ENCODE results near the gene BAIAP2. TPM values are rescaled to one million over a fixed set of nuclear protein-coding genes. Genes with fewer than 3 reads are reported as not detected.
"Not testable (repeated sequence)": the region's sequence is repeated elsewhere in the genome, so short reads cannot be mapped to it uniquely, and the experiment has no call there.

Gene BAIAP2
- total RNA-seq, 1 experiment from 2014 or later = 15.2 TPM

- DNase-seq (ENCODE audit: low read depth) = no peak
Observed at GRCh38 chr17:81137248-81137647, 102.3 kb downstream of the BAIAP2 start.

GRCh38 chr17:81138083-81138482 lies 103.1 kb downstream of the BAIAP2 start:
- DNase-seq (ENCODE audit: low read depth) = no peak

- DNase-seq (ENCODE audit: low read depth) = no peak
Observed at GRCh38 chr17:81138500-81138899, 103.5 kb downstream of the BAIAP2 start.

GRCh38 chr17:81139428-81139827 lies 104.5 kb downstream of the BAIAP2 start:
- DNase-seq (ENCODE audit: low read depth) = no peak

GRCh38 chr17:81140018-81140417 lies 105.1 kb downstream of the BAIAP2 start:
- no peak for DNase-seq (ENCODE audit: low read depth)

- no peak for DNase-seq (ENCODE audit: low read depth)
Observed at GRCh38 chr17:81140695-81141094, 105.7 kb downstream of the BAIAP2 start.

- peak; percentile 58 for DNase-seq (ENCODE audit: low read depth)
Observed at GRCh38 chr17:81142301-81143199, 107.6 kb downstream of the BAIAP2 start.

GRCh38 chr17:81143200-81143527 lies 108.2 kb downstream of the BAIAP2 start:
- DNase-seq (ENCODE audit: low read depth) = no peak

- no peak for DNase-seq (ENCODE audit: low read depth)
Observed at GRCh38 chr17:81143717-81144422, 108.9 kb downstream of the BAIAP2 start.

GRCh38 chr17:81144423-81144781 lies 109.5 kb downstream of the BAIAP2 start:
- no peak for DNase-seq (ENCODE audit: low read depth)

GRCh38 chr17:81146208-81146607 lies 111.3 kb downstream of the BAIAP2 start:
- DNase-seq (ENCODE audit: low read depth) = not testable (repeated sequence)

GRCh38 chr17:81147701-81148100 lies 112.8 kb downstream of the BAIAP2 start:
- no peak for DNase-seq (ENCODE audit: low read depth)

GRCh38 chr17:81148571-81148970 lies 113.6 kb downstream of the BAIAP2 start:
- no peak for DNase-seq (ENCODE audit: low read depth)

GRCh38 chr17:81148986-81149533 lies 114.1 kb downstream of the BAIAP2 start:
- DNase-seq (ENCODE audit: low read depth) = no peak

GRCh38 chr17:81150377-81151077 lies 115.6 kb downstream of the BAIAP2 start:
- DNase-seq (ENCODE audit: low read depth) = no peak

GRCh38 chr17:81151278-81151677 lies 116.3 kb downstream of the BAIAP2 start:
- DNase-seq (ENCODE audit: low read depth) = no peak

GRCh38 chr17:81152288-81152828 lies 117.4 kb downstream of the BAIAP2 start:
- no peak for DNase-seq (ENCODE audit: low read depth)

- DNase-seq (ENCODE audit: low read depth) = peak; percentile 85
Observed at GRCh38 chr17:81153340-81153803, 118.4 kb downstream of the BAIAP2 start.

- not testable (repeated sequence) for DNase-seq (ENCODE audit: low read depth)
Observed at GRCh38 chr17:81154016-81154415, 119.1 kb downstream of the BAIAP2 start.

- DNase-seq (ENCODE audit: low read depth) = no peak
Observed at GRCh38 chr17:81154961-81155360, 120.0 kb downstream of the BAIAP2 start.
